ENCODE measurements around the gene TBC1D16. TPM values are rescaled to one million over a fixed set of nuclear protein-coding genes. Genes with fewer than 3 reads are reported as not detected.

TBC1D16 gene
- total RNA-seq, 1 donor from 2014 or later, result 21.2 TPM

- Histone ChIP-seq H3K36me3 (no peaks in the 10 kb centered on the region), H4K20me1 (ENCODE audit: low read depth) (peaks cover 87% of the 10 kb centered on the region)
- no peak overlapping the region for H3K27ac Mint-ChIP-seq
Measured at GRCh38 chr17:80028030-80028429, 7.6 kb downstream of the TBC1D16 start.

GRCh38 chr17:80027043-80027435, 8.6 kb downstream of the TBC1D16 start:
- H4K20me1 ChIP-seq (ENCODE audit: low read depth), result peaks cover 79% of the 10 kb centered on the region

More at GRCh38 chr17:80028030-80028429, 7.6 kb downstream of the TBC1D16 start:
- H3K4me1 ChIP-seq, result peaks cover 12% of the 10 kb centered on the region
- H3K27ac ChIP-seq, result no peak overlapping the region
- TF ChIP-seq EZH2 (IDR thresholded peaks at IDR 0.05) (no peak), CTCF (IDR thresholded peaks at IDR 0.05) (no peak), EZH2phosphoT487 (IDR thresholded peaks at IDR 0.05) (no peak)
- Mint-ChIP-seq H3K36me3 (peaks cover 19% of the 10 kb centered on the region), H3K4me3 (no peak overlapping the region), H3K9me3 (peaks cover 3% of the 10 kb centered on the region), H3K27me3 (ENCODE audit: insufficient read depth, low read depth) (peaks cover 2% of the 10 kb centered on the region), H3K4me1 (peaks cover 38% of the 10 kb centered on the region)
- H3K4me3 ChIP-seq, result no peak overlapping the region
- H3K27me3 ChIP-seq, result no peaks in the 10 kb centered on the region
- H3K9me3 ChIP-seq (ENCODE audit: low read depth), result no peaks in the 10 kb centered on the region
- H3K79me2 ChIP-seq (ENCODE audit: low read depth), result peaks cover 76% of the 10 kb centered on the region
- H3K4me2 ChIP-seq, result no peak overlapping the region
- H3F3A ChIP-seq (ENCODE audit: low read depth), result peaks cover 9% of the 10 kb centered on the region
- no peak for DNase-seq (ENCODE audit: low spot score)
- no peak overlapping the region for H3K9ac ChIP-seq
- no peak overlapping the region for H2AFZ ChIP-seq (replicated peaks)

GRCh38 chr17:80026359-80027042, 9.2 kb downstream of the TBC1D16 start:
- TF ChIP-seq EZH2 (IDR thresholded peaks at IDR 0.05) (no peak), EZH2phosphoT487 (IDR thresholded peaks at IDR 0.05) (no peak), CTCF (IDR thresholded peaks at IDR 0.05) (no peak)

More at GRCh38 chr17:80027043-80027435, 8.6 kb downstream of the TBC1D16 start:
- Mint-ChIP-seq H3K9me3 (peaks cover 3% of the 10 kb centered on the region), H3K27ac (no peak overlapping the region), H3K36me3 (peaks cover 21% of the 10 kb centered on the region), H3K27me3 (ENCODE audit: insufficient read depth, low read depth) (peaks cover 2% of the 10 kb centered on the region), H3K4me1 (peaks cover 28% of the 10 kb centered on the region), H3K4me3 (no peak overlapping the region)
- peaks cover 9% of the 10 kb centered on the region for H3F3A ChIP-seq (ENCODE audit: low read depth)
- H3K36me3 ChIP-seq, result no peaks in the 10 kb centered on the region
- H3K4me1 ChIP-seq, result peaks cover 12% of the 10 kb centered on the region
- no peaks in the 10 kb centered on the region for H3K9me3 ChIP-seq (ENCODE audit: low read depth)
- no peak overlapping the region for H3K9ac ChIP-seq
- TF ChIP-seq EZH2 (IDR thresholded peaks at IDR 0.05), result no peak
- no peak overlapping the region for H3K4me3 ChIP-seq
- no peaks in the 10 kb centered on the region for H3K27me3 ChIP-seq
- no peak for DNase-seq (ENCODE audit: low spot score)
- H3K27ac ChIP-seq, result no peak overlapping the region
- H3K79me2 ChIP-seq (ENCODE audit: low read depth), result peaks cover 70% of the 10 kb centered on the region
- no peak overlapping the region for H3K4me2 ChIP-seq
- H2AFZ ChIP-seq (replicated peaks), result no peak overlapping the region

GRCh38 chr17:80025796-80026195, 9.9 kb downstream of the TBC1D16 start:
- H3K27ac Mint-ChIP-seq, result no peak overlapping the region
- H3K9me3 Mint-ChIP-seq, result peaks cover 3% of the 10 kb centered on the region
- Histone ChIP-seq H3K4me2 (no peak overlapping the region), H3K4me3 (no peak overlapping the region), H3K9me3 (ENCODE audit: low read depth) (no peaks in the 10 kb centered on the region), H3K27ac (no peak overlapping the region), H4K20me1 (ENCODE audit: low read depth) (peaks cover 68% of the 10 kb centered on the region), H3K27me3 (no peaks in the 10 kb centered on the region), H3K4me1 (peaks cover 5% of the 10 kb centered on the region), H3K79me2 (ENCODE audit: low read depth) (peaks cover 62% of the 10 kb centered on the region), H2AFZ (replicated peaks) (no peak overlapping the region), H3K9ac (no peak overlapping the region), H3F3A (ENCODE audit: low read depth) (peaks cover 9% of the 10 kb centered on the region), H3K36me3 (no peaks in the 10 kb centered on the region)
- peaks cover 2% of the 10 kb centered on the region for H3K27me3 Mint-ChIP-seq (ENCODE audit: insufficient read depth, low read depth)
- TF ChIP-seq CTCF (IDR thresholded peaks at IDR 0.05) (no peak), EZH2phosphoT487 (IDR thresholded peaks at IDR 0.05) (no peak), EZH2 (IDR thresholded peaks at IDR 0.05) (no peak)
- no peak overlapping the region for H3K4me3 Mint-ChIP-seq
- H3K36me3 Mint-ChIP-seq, result peaks cover 26% of the 10 kb centered on the region
- peaks cover 21% of the 10 kb centered on the region for H3K4me1 Mint-ChIP-seq
- DNase-seq (ENCODE audit: low spot score), result no peak

More at GRCh38 chr17:80026359-80027042, 9.2 kb downstream of the TBC1D16 start:
- DNase-seq (ENCODE audit: low spot score), result no peak
- no peaks in the 10 kb centered on the region for H3K36me3 ChIP-seq
- Mint-ChIP-seq H3K27me3 (ENCODE audit: insufficient read depth, low read depth) (peaks cover 2% of the 10 kb centered on the region), H3K27ac (no peak overlapping the region), H3K36me3 (peaks cover 24% of the 10 kb centered on the region), H3K9me3 (peaks cover 3% of the 10 kb centered on the region), H3K4me1 (peaks cover 23% of the 10 kb centered on the region), H3K4me3 (no peak overlapping the region)
- H2AFZ ChIP-seq (replicated peaks), result no peak overlapping the region
- peaks cover 70% of the 10 kb centered on the region for H3K79me2 ChIP-seq (ENCODE audit: low read depth)
- H3K4me2 ChIP-seq, result no peak overlapping the region
- H3K27ac ChIP-seq, result no peak overlapping the region
- no peaks in the 10 kb centered on the region for H3K27me3 ChIP-seq
- peaks cover 75% of the 10 kb centered on the region for H4K20me1 ChIP-seq (ENCODE audit: low read depth)
- peaks cover 12% of the 10 kb centered on the region for H3K4me1 ChIP-seq
- no peaks in the 10 kb centered on the region for H3K9me3 ChIP-seq (ENCODE audit: low read depth)
- H3K4me3 ChIP-seq, result no peak overlapping the region
- H3F3A ChIP-seq (ENCODE audit: low read depth), result peaks cover 9% of the 10 kb centered on the region
- no peak overlapping the region for H3K9ac ChIP-seq
